ENCODE results near the gene VCAN. TPM values are rescaled to one million over a fixed set of nuclear protein-coding genes. Genes with fewer than 3 reads are reported as not detected.

The VCAN gene
- total and polyA plus RNA-seq, 3 donors from 2014 or later: 15.7 to 23.4 (median 22.8) TPM

DNA sequence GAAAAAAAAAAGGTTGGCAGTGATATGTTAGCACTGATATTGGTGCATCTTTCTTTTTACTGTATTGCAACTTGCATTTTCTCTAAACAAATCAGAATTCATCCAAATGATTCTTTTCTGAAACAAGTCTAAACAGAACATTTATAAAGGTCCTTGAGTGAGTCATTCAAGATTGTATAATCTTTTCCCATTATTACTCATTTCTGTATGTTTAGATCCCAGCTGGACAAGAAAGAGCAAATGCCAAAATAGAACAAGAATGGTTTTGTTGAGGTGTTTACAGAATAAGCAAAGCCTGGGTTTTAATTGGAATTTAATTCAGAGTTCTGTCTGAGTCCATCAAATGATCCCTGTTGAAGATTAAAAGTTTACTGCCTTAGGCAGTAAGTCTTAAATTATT, 112.3 kb downstream of the VCAN start:
- DNase-seq: no peak
- Histone ChIP-seq H3K36me3 (ENCODE audit: low read depth, missing control alignments) (no peaks in the 10 kb centered on the region), H3K4me1 (no peaks in the 10 kb centered on the region), H3K27me3 (no peaks in the 10 kb centered on the region), H3K9me3 (no peaks in the 10 kb centered on the region), H3K4me3 (no peak overlapping the region), H3K27ac (no peak overlapping the region)
- TF ChIP-seq, protein P1, sequence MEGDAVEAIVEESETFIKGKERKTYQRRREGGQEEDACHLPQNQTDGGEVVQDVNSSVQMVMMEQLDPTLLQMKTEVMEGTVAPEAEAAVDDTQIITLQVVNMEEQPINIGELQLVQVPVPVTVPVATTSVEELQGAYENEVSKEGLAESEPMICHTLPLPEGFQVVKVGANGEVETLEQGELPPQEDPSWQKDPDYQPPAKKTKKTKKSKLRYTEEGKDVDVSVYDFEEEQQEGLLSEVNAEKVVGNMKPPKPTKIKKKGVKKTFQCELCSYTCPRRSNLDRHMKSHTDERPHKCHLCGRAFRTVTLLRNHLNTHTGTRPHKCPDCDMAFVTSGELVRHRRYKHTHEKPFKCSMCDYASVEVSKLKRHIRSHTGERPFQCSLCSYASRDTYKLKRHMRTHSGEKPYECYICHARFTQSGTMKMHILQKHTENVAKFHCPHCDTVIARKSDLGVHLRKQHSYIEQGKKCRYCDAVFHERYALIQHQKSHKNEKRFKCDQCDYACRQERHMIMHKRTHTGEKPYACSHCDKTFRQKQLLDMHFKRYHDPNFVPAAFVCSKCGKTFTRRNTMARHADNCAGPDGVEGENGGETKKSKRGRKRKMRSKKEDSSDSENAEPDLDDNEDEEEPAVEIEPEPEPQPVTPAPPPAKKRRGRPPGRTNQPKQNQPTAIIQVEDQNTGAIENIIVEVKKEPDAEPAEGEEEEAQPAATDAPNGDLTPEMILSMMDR (IDR thresholded peaks at IDR 0.05): no peak
- TF ChIP-seq POLR2A (IDR thresholded peaks at IDR 0.05): no peak
- intact Hi-C loops (cut with DNase I; ENCODE audit: low total_unique reads): no loop called here

DNA sequence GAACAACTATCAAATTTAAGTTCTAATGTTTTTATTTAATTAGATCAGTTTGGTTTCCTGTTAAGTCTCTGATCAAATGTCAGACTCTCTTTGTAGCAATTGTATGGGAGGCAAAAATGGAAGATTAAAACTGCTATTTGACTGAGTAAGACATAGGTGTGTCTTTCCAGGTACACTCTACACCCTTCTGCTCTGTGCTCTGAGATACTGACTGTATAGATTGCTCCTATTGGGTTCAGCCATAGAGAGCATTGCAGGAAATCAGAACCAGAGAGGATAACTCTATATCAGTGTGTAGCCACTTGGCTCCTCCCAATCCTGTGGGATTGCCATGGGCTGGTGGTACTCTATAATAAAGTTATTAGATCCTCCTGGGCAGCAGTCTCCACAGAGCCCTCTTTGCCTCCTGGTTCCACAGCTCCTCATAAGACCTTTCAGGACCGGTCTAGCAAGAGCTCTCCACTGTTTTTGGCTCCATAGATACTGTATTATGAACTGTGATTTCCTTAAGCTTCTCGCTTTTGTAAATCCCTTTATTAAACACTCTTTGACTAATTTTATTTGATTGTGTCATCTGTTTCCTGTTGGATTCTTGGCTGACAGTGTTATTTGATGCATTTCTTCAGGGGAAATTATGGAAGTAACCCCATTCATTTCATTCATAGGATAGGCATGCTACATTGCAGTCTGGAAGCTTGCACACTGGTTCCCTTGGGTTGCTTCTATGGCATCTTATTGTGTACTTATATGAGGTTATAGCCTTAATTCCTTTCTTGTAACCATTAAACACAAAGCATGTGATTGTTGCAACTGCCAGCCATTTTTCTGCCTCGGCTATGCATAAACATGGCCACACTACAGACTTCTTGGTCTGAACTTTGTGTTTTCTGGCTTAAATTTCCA, 115.6 kb downstream of the VCAN start:
- intact Hi-C loops (cut with DNase I; ENCODE audit: low total_unique reads): no loop called here
- Histone ChIP-seq H3K27ac (no peak overlapping the region), H3K4me1 (no peaks in the 10 kb centered on the region), H3K4me3 (no peak overlapping the region), H3K27me3 (no peaks in the 10 kb centered on the region), H3K9me3 (no peaks in the 10 kb centered on the region), H3K36me3 (ENCODE audit: low read depth, missing control alignments) (no peaks in the 10 kb centered on the region)
- 53% methylated on average over 3 of the region's 3 CpGs for WGBS, 2 donors
- TF ChIP-seq, protein P1 (IDR thresholded peaks at IDR 0.05): no peak
- TF ChIP-seq POLR2A (IDR thresholded peaks at IDR 0.05): no peak
- DNase-seq: no peak

DNA sequence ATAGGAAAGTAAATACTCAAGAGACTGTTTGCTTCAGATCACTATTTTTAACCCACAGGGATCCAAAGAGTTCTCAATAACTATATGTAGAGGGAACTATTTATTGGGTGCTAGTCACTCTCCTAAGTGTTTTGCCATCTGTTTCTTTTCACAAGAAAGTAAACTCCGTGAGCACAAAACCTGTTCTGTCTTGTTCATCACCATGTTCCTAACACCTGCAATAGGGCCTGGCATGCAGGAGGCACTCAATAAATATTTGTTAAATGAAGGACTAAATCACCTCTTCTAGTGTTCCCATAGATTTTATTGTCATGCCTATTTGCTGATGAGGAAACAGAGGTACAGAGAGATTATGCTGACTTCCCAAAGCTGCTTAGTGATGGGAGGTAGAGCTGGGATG, 118.2 kb downstream of the VCAN start:
- intact Hi-C loops (cut with DNase I; ENCODE audit: low total_unique reads): no loop called here
- no peaks in the 10 kb centered on the region for H3K27me3 ChIP-seq
- TF ChIP-seq POLR2A (IDR thresholded peaks at IDR 0.05): no peak
- TF ChIP-seq, protein P1 (IDR thresholded peaks at IDR 0.05): no peak
- DNase-seq: no peak
- no peak overlapping the region for H3K27ac ChIP-seq
- H3K4me3 ChIP-seq: no peak overlapping the region
- 62 to 77% methylated on average over 1 of the region's 1 CpG for WGBS, 2 donors
- H3K4me1 ChIP-seq: no peaks in the 10 kb centered on the region
- no peaks in the 10 kb centered on the region for H3K36me3 ChIP-seq (ENCODE audit: low read depth, missing control alignments)
- H3K9me3 ChIP-seq: no peaks in the 10 kb centered on the region

DNA sequence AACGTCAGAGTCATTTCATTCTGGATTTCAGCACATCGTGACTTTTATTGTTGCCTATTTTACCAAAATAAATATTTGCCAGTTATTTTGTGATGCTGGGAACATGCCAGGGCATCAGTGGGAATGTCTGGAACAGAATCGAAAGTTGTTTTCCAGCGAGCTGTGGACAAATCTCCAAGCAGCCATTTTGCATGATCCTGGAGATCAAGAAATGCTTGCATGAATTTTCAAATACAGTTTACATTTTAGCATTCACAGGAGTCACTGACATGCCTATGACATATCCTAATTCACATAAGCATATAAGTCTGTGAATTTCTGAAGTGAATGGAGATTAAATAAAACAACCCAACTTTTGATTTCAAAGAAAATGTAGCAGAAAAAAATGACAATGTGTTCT, 119.4 kb downstream of the VCAN start:
- H3K27me3 ChIP-seq: no peaks in the 10 kb centered on the region
- H3K27ac ChIP-seq: no peak overlapping the region
- TF ChIP-seq, protein P1 (IDR thresholded peaks at IDR 0.05): no peak
- no peak for TF ChIP-seq POLR2A (IDR thresholded peaks at IDR 0.05)
- no peak for DNase-seq
- 66 to 73% methylated on average over 4 of the region's 4 CpGs for WGBS, 2 donors
- intact Hi-C loops (cut with DNase I; ENCODE audit: low total_unique reads): no loop called here
- H3K9me3 ChIP-seq: no peaks in the 10 kb centered on the region
- no peak overlapping the region for H3K4me3 ChIP-seq
- H3K4me1 ChIP-seq: no peaks in the 10 kb centered on the region
- H3K36me3 ChIP-seq (ENCODE audit: low read depth, missing control alignments): no peaks in the 10 kb centered on the region

DNA sequence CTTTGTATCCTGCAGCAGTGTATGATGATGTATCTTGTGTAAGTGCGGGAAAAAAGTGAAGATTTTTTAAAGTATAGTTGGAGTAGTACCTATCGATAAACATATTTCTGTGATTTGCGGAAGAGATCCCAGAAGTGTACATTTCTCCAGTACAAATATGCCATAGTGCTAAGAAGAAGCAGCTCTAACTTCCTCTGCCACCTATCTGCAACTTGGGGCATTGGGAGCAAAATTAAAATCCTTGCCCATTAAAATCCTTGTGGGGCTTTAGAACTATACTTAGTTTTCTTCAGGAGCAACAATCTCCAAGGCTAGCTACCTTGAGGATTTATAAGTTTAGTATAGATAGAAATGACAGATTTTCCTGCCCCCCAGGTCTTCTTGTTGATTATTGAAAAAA, 123.7 kb downstream of the VCAN start:
- 91 to 97% methylated on average over 3 of the region's 3 CpGs for WGBS, 2 donors

More for the DNA sequence above, 123.7 kb downstream of the VCAN start:
- no peak overlapping the region for H3K4me3 ChIP-seq
- H3K4me1 ChIP-seq: no peaks in the 10 kb centered on the region
- H3K27ac ChIP-seq: no peak overlapping the region
- intact Hi-C loops (cut with DNase I; ENCODE audit: low total_unique reads): no loop called here
- no peaks in the 10 kb centered on the region for H3K9me3 ChIP-seq
- DNase-seq: no peak
- H3K27me3 ChIP-seq: no peaks in the 10 kb centered on the region
- no peaks in the 10 kb centered on the region for H3K36me3 ChIP-seq (ENCODE audit: low read depth, missing control alignments)
- TF ChIP-seq, protein P1 (IDR thresholded peaks at IDR 0.05): no peak
- no peak for TF ChIP-seq POLR2A (IDR thresholded peaks at IDR 0.05)
